Skeletal muscle tissue (tissue), 4 donors: ENCODE results near the gene PIGW. TPM values are rescaled to one million over a fixed set of nuclear protein-coding genes. Genes with fewer than 3 reads are reported as not detected.

Experiments used
- H3K27ac ChIP-seq: one replicate; pipeline ENCODE4 v1.7.0; 2013; ENCODE audit warnings: mild to moderate bottlenecking, low read depth, low read length, inconsistent platforms
- H3K27me3 ChIP-seq, 3 donors: one replicate each; pipeline ENCODE4 v1.7.0; 2013; ENCODE audit warnings: low read length in 3 of 3; ENCODE audit not compliant: control insufficient read depth in 3 of 3, insufficient read depth in 3 of 3
- H3K36me3 ChIP-seq, 3 donors: one replicate each; pipeline ENCODE4 v1.7.0; 2013; ENCODE audit warnings: low read length in 3 of 3; ENCODE audit not compliant: control insufficient read depth in 3 of 3, insufficient read depth in 3 of 3
- H3K4me1 ChIP-seq, 3 donors: one replicate each; pipeline ENCODE4 v1.7.0; 2013; ENCODE audit warnings: low read length in 3 of 3, mild to moderate bottlenecking in 3 of 3; ENCODE audit not compliant: control insufficient read depth in 3 of 3, insufficient read depth in 3 of 3
- H3K4me3 ChIP-seq, 3 donors: one replicate each; pipeline ENCODE4 v1.7.0; 2013; ENCODE audit warnings: low read length in 3 of 3
- H3K9ac ChIP-seq, 3 donors: one replicate each; pipeline ENCODE4 v1.7.0; 2013; ENCODE audit warnings: low read length in 3 of 3, mild to moderate bottlenecking in 3 of 3, moderate library complexity in 2 of 3, low read depth in 1 of 3
- H3K9me3 ChIP-seq, 3 donors: one replicate each; pipeline ENCODE4 v1.7.0; 2013; ENCODE audit warnings: low read length in 3 of 3; ENCODE audit not compliant: control insufficient read depth in 3 of 3
- total RNA-seq: library from RNA; depleted of rRNA; stranded (reverse); fragments of >200 nt; gene quantifications from one replicate; pipeline ENCODE4 v1.2.3, GENCODE V29; 2014
- donor health status: Osteomylitis.

Gene PIGW
- total RNA-seq, 1 donor from 2014 or later = 4.7 TPM

DNA sequence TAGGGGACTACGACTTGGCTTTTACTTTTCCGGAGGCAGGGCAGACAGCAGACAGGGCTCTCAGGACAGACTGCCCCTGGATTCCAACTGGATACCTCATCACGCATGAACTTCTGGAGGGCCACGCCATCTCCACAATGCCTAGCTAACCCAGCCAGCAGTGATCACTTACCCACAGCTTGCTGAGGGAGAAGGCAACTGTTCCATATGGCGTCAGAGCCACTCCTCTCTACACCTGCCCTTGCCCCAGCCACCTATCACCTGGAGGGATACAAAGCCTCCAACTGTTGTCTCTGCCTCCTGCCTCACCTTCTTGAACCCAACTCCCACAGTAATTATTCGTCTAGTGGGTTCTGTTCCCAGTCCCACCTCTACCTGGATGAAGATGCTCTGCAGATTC, 8.9 kb upstream of the PIGW start:
- peaks cover 40 to 45% (median 40%) of the 10 kb centered on the region in 3 donors for H3K36me3 ChIP-seq
- no peak overlapping the region for H3K27ac ChIP-seq
- no peak overlapping the region for H3K4me3 ChIP-seq

DNA sequence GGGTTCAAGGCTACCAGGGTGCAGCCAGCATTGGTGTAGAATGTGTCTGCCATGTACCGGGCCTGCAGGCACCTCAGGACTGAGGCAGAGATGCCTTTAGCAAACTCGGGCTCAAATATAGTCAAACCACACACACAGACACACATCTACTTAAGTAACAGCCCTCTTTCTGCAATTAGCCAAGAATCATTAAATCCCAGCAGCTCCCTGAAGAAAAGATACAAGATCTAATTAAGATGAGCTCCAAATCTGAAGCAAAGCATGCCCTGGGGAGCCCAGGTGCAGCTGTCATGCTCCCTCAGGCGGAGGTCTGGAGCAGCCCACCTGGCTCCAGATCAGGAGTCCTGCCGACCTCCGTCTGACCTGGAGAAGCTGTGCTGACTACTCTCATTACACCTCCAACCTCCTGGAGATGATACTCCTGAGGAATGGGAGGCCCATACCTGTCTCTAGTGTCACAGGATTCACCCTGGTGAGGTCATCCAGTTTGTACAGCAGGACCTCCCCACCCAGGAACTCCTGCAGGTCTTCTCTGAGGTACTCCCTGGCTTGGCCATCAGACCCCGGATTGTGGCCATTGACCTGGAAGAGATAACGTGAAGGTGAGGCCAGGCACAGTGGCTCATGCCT, 7.1 kb upstream of the PIGW start:
- H3K4me3 ChIP-seq = no peak overlapping the region
- H3K27me3 ChIP-seq = no peaks in the 10 kb centered on the region
- no peak overlapping the region for H3K27ac ChIP-seq
- H3K36me3 ChIP-seq = peaks cover 47 to 57% (median 52%) of the 10 kb centered on the region in 3 donors
- peak overlapping the region in 1 of 3 donors; percentile 25 for H3K9ac ChIP-seq
- H3K9me3 ChIP-seq = no peaks in the 10 kb centered on the region
- H3K4me1 ChIP-seq = peaks cover 0 to 2% (median 0%) of the 10 kb centered on the region in 3 donors

More for the DNA sequence above, 8.9 kb upstream of the PIGW start:
- Histone ChIP-seq H3K27me3 (no peaks in the 10 kb centered on the region), H3K4me1 (no peaks in the 10 kb centered on the region), H3K9ac (no peak overlapping the region), H3K9me3 (no peaks in the 10 kb centered on the region)

DNA sequence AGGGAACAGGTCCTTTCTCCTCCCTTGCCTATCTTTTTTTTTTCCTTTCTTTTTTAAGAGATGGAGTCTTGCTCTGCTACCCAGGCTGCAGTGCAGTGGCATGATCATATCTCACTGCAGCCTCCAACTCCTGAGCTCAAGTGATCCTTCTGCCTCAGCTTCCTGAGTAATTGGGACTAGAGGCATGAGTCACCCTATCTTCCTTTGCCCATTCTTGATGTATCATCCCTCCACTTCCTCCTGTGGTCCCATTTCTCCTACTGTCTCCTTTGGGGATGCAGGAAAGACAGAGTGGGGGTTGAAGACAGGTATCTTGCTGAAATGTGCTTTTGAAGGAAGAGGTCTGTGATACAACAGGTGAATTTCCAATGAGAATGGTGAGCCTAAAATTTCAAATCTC, 5.7 kb upstream of the PIGW start:
- H3K4me3 ChIP-seq = no peak overlapping the region
- peaks cover 49 to 65% (median 51%) of the 10 kb centered on the region in 3 donors for H3K36me3 ChIP-seq
- H3K9me3 ChIP-seq = no peaks in the 10 kb centered on the region
- H3K27ac ChIP-seq = no peak overlapping the region
- no peak overlapping the region for H3K9ac ChIP-seq
- H3K27me3 ChIP-seq = no peaks in the 10 kb centered on the region
- H3K4me1 ChIP-seq = peaks cover 3 to 16% (median 6%) of the 10 kb centered on the region in 3 donors

DNA sequence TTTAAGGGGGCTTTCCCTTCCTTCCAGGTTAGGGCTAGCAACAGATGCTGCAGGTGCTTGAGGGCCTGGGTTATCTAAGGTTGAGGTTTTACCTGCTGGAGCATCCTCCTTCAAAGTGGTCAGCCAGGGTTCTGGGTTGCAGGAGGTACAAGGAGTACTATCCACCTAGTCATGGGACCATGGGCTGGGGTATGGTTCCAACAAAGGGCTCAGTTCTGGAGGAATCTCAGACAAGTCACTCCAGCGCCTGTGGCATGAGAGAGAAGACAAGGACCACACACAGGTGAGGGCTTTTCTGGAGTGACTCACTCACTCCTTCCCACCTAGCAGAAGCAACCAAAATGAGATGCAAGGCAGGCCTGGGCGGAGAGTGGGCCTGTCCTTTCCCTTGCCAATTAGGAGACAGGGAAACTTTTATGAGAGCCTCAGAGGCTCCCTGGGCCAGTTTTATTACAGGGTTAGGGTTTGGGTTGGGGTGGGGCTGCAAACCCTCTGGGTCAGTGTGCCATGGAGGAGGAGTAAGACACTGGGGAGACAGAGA, 2.3 kb upstream of the PIGW start:
- H3K4me3 ChIP-seq = no peak overlapping the region

DNA sequence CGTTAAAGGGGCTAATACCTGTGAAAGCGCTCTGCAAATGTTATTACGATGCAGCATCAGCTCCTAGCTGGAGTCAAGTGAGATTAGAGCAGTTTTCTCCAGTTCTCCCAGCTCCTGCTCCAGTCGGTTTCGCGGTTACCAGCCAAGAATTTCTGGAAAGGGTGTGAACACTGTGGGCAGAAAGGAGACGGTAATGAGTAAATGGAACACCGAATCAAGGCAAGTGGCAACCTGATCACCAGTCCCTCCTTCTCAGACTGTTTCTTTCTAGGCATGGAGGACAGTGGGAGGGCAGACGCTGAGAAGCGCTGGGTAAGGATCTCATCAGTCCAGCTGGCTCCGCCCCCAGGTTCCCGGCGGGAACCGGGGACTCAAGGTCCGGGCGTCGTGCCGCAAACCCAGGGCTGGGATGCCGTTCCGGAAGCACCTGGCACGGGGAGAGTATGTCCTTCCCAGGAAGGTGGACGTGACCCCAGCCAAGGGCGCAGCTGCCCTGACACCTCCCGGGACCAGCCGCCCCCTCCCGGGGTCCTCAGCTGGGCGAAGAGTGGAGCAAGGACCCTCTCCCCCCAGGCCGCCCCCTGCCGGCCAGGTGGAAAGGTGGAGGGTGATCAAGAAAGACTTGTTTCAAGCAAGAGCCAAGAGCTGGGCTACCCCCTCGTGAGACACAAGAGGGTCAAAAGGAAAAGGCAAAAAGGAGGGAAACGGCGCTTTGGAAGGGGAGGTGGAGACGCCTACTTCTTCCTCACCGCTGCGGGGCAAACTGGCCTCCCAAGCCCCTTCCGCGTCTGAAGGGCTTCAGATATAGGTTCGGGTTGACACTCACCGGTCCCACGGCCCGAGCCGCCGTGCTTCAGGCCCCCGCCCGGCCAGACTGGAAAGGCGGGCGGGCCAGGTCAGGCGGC, 600 bp upstream of the PIGW start:
- H3K27ac ChIP-seq = peak overlapping the region; percentile 99
- peak overlapping the region; percentile 92 to 99 (median 98) for H3K4me3 ChIP-seq
- no peaks in the 10 kb centered on the region for H3K27me3 ChIP-seq
- peak overlapping the region; percentile 97 to 100 (median 99) for H3K9ac ChIP-seq
- H3K9me3 ChIP-seq = no peaks in the 10 kb centered on the region
- H3K4me1 ChIP-seq = peaks cover 12 to 30% (median 14%) of the 10 kb centered on the region in 3 donors
- peaks cover 21 to 39% (median 22%) of the 10 kb centered on the region in 3 donors for H3K36me3 ChIP-seq

More for the DNA sequence above, 2.3 kb upstream of the PIGW start:
- H3K4me1 ChIP-seq = peaks cover 12 to 30% (median 14%) of the 10 kb centered on the region in 3 donors
- H3K27ac ChIP-seq = no peak overlapping the region
- no peak overlapping the region for H3K9ac ChIP-seq
- H3K9me3 ChIP-seq = no peaks in the 10 kb centered on the region
- peaks cover 26 to 38% (median 31%) of the 10 kb centered on the region in 3 donors for H3K36me3 ChIP-seq
- H3K27me3 ChIP-seq = no peaks in the 10 kb centered on the region

DNA sequence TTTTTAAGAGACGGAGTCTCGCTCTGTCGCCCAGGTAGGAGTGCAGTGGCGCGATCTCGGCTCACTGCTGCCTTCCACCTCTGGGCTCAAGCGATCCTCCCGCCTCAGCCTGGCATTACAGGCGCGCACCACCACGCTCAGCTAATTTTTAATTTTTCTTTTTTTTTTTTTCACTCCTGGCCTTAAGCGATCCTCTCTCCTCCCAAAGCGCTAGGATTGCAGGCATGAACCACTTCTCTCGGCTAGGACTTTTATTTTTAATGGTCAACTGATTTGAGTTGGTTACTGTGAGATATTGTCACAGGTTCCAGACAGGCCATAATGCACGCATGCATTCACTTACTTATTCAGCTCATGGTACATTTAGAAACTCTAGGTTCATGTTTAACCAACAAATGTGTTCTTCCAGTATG, 888 bp downstream of the PIGW start:
- Histone ChIP-seq H3K9me3 (no peaks in the 10 kb centered on the region), H3K27me3 (no peaks in the 10 kb centered on the region), H3K27ac (peak overlapping the region; percentile 99), H3K4me3 (peak overlapping the region; percentile 92 to 99 (median 98)), H3K36me3 (peaks cover 16 to 34% (median 22%) of the 10 kb centered on the region in 3 donors), H3K9ac (peak overlapping the region; percentile 45 to 100 (median 99)), H3K4me1 (peaks cover 12 to 30% (median 14%) of the 10 kb centered on the region in 3 donors)

DNA sequence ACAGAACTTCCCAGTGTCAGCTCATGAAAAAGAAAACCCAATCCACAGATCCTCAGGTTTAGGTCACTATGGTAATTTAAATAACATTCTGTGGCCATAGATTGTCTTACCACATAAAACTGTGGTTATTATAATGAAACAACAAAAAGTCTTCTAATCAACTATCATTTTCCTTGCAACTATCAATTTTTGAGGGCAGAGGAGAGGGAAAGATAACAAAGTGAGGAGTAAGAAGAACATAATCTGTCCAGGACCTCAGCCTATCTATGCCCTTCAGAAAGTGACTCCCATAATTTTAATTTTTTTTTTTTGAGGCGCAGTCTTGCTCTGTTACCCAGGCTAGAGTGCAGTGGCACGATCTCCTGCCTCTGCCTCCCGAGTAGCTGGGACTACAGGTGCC, 5.9 kb downstream of the PIGW start:
- Histone ChIP-seq H3K4me3 (no peak overlapping the region), H3K36me3 (peaks cover 0 to 8% (median 4%) of the 10 kb centered on the region in 3 donors), H3K27ac (no peak overlapping the region), H3K9ac (no peak overlapping the region), H3K4me1 (peaks cover 10 to 19% (median 13%) of the 10 kb centered on the region in 3 donors), H3K9me3 (no peaks in the 10 kb centered on the region), H3K27me3 (no peaks in the 10 kb centered on the region)

DNA sequence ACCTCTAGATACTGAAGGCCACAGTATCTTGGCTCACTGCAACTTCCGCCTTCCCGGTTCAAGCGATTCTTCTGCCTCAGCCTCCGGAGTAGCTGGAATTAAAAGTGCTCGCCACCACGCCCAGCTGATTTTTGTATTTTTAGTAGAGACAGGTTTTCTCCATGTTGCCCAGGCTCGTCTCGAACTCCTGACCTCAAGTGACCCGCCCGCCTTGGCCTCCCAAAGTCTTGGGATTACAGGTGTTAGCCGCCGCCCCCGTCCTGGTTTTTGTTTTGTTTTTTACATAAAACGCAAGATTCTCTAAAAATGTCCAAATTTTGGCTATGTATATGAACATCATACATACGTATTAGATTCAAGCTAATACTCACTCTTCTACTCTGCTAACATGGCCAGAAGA, 8.0 kb downstream of the PIGW start:
- Histone ChIP-seq H3K9me3 (no peaks in the 10 kb centered on the region), H3K27me3 (no peaks in the 10 kb centered on the region), H3K27ac (no peak overlapping the region), H3K4me1 (peaks cover 25 to 35% (median 29%) of the 10 kb centered on the region in 3 donors), H3K9ac (no peak overlapping the region), H3K36me3 (peaks cover 0 to 8% (median 2%) of the 10 kb centered on the region in 3 donors), H3K4me3 (no peak overlapping the region)

DNA sequence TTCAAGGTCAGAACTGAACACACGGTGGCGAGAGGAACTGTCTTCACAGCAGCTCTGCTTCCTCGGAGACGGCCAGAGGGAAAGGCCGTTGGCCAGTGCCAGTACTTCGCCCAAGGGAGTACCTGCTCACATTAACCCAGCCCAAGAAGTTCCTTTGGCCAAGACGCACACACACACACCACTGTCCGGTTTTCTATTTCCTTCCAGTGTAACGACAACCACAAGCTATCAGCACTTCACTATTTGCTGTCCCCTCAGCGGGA, 9.2 kb downstream of the PIGW start:
- Histone ChIP-seq H3K9me3 (no peaks in the 10 kb centered on the region), H3K36me3 (peaks cover 0 to 2% (median 0%) of the 10 kb centered on the region in 3 donors), H3K4me1 (peaks cover 30 to 40% (median 34%) of the 10 kb centered on the region in 3 donors), H3K4me3 (peak overlapping the region; percentile 95 to 99 (median 99)), H3K27me3 (no peaks in the 10 kb centered on the region), H3K9ac (peak overlapping the region; percentile 100), H3K27ac (peak overlapping the region; percentile 100)
